ENCODE results near the gene ST6GAL1. TPM values are rescaled to one million over a fixed set of nuclear protein-coding genes. Genes with fewer than 3 reads are reported as not detected.

ST6GAL1 gene
- total and polyA plus RNA-seq, 2 of the 8 experiments (the other 6 are each of a cell fraction or from before 2014, with no cell fraction given), result 62.8 to 80.9 TPM

GRCh38 chr3:186939536-186939935 is 9.2 kb downstream of the ST6GAL1 start (continued):
- TF ChIP-seq RAD21 (IDR thresholded peaks at IDR 0.05 in 1 of 2, conservative IDR thresholded peaks at IDR 0.05 in 1 of 2; ENCODE audit: low read depth in 2 of 2, low read length in 2 of 2) (peak; percentile 35 to 44; a peak in 3 of 4 replicates), RBBP5 (IDR thresholded peaks at IDR 0.05; ENCODE audit: borderline replicate concordance, low read depth, low read length) (no peak)

Data from H1 (cell line).